GM21576 (cell line): ENCODE data around the gene GPRC5D.

ENCODE experiments used
- ATAC-seq: cut with Tn5 transposase; IDR thresholded peaks from one replicate; pipeline ENCODE4 v1.9.1; 2021; ENCODE audit warnings: mild to moderate bottlenecking, moderate library complexity; ENCODE audit not compliant: unreplicated experiment

GPRC5D gene

GRCh38 chr12:12938541-12938940 is 13.4 kb downstream of the GPRC5D start:
- ATAC-seq: no peak

DNA sequence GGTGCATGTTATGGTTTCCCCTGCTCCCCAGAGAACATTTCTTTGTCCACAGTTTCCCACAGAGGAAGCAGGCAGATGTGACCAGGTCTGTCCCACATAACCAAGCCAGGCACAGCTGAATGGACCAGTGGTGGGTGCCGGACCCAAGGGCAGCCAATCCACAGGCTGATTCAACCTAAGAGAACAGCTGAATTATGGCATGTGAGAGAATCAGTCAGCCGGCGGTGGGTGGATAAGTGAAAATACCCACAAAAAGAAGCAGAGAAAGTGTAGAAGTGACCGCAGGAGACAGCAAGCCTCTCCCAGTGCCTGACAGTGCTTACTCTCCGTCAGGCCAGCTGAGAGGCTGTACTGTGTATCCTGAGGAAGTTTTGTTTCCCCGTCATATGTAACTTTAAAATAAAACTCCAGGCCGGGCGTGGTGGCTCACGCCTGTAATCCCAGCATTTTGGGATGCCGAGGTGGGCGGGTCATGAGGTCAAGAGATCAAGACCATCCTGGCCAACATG is 14.9 kb downstream of the GPRC5D start:
- ATAC-seq: no peak

DNA sequence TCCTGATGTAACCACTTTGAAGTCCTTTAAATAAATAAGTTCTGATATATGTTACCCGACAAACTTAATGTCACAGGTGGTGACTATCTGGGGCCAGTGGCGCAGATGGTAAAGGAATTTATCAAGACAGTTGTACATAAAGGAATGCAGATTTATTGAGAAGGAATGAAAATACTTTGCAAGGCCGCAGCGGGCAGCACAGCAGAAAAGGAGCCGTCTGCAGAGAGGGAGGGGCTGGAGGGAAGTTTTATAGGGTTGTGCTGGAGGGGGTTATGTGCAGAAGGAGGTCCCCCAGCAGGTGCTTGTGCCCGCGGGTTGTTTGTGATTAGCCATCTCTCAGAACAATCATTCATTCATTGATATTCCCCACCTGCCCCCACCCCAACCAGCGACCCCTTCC is 17.4 kb downstream of the GPRC5D start:
- no peak for ATAC-seq

- no peak for ATAC-seq
Observed at GRCh38 chr12:12933742-12934141, 18.2 kb downstream of the GPRC5D start.

GRCh38 chr12:12930633-12931219 is 21.2 kb downstream of the GPRC5D start:
- no peak for ATAC-seq

- ATAC-seq: no peak
Observed at GRCh38 chr12:12929696-12930095, 22.3 kb downstream of the GPRC5D start.

DNA sequence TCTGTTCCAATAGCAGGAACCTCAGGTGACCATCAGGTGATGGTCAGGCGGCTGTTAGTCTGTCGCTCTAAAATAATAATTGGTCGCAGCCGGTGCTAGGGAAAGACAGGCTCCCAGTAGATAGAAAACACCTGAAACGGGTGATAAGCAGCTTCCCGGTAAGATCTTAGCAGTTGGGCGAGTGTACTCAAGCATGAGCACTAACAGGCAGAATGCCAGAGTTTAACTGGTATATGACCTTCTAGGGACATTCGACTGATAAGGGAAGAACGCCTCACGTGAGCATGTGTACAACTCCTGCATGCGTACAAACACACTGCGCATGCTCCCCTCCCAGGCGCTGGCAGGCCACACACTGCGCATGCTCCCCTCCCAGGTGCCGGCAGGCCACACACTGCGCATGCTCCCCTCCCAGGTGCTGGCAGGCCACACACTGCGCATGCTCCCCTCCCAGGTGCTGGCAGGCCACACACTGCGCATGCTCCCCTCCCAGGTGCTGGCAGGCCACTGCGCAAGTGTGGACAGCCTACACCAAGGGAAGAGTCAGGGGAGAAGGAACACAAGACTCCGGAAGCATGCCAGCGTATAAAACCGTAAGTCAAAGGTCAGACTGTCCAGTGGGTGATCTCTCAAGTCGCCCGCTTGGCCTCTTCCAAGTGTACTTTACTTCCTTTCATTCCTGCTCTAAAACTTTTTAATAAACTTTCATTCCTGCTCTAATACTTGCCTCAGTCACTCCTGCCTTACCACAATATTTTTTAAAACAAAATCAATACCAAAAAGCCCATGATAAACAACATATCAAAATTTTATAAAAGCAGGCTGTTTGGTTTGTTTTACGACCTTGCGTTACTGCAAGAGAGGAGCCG is 24.5 kb downstream of the GPRC5D start:
- ATAC-seq: no peak

- ATAC-seq: no peak
Observed at GRCh38 chr12:12926571-12927071, 25.3 kb downstream of the GPRC5D start.

DNA sequence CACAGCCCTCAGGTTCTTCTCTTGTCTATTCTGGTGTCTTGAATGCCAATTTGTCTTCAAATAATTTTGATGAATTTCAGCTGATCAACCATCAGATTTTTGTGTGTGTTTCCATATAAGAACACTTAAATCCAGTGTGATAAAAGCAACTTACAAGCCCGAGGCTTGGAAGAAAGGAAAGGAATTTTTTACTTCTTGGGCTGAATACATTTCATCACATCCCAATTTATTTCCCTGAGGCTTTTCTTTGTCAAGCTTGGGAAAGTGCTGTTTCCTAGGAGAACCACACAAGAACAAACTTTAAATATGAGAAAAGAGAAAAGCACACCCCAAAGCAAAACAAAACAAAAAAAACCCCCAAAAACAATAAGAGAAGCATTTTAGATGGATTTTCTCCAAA is 26.6 kb downstream of the GPRC5D start:
- ATAC-seq: no peak

DNA sequence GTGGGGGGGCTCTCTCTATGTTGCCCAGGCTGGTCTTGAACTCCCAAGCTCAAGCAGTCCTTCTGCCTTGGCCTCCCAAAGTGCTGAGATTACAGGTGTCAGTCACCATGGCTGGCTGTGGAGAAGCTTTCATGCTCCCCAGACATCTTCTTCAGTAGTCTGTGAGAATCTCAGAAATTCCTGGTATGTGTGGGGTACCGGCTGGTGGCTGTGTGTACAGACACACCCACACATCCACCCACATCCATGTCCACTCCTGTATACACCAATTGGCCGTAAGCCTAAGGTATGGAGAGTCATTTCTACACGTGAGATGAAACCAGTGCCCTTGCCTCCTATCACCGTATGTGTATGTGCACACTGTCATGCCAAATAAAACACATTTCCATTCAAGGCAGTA is 27.8 kb downstream of the GPRC5D start:
- ATAC-seq: no peak

DNA sequence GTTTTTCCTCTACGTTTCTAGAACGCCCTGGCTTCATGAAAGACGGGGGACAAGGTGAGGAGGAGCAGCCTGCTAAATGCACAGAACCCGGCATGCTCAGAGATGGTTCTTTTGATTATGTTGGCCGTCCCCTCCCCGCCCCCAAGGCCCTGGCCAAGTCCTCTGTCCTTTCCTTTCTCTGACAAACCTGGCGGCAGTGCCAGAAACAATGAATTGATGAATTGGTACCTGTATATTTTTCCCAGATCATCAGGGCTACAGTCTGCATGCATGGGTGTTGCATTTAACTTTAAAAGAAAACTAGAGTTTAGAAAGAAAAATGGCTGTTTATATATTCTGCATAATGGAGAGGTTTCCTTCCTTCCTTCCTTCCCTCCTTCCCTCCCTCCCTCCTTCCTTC is 29.0 kb downstream of the GPRC5D start:
- ATAC-seq: no peak

- no peak for ATAC-seq
Observed at GRCh38 chr12:12922191-12922616, 29.8 kb downstream of the GPRC5D start.

DNA sequence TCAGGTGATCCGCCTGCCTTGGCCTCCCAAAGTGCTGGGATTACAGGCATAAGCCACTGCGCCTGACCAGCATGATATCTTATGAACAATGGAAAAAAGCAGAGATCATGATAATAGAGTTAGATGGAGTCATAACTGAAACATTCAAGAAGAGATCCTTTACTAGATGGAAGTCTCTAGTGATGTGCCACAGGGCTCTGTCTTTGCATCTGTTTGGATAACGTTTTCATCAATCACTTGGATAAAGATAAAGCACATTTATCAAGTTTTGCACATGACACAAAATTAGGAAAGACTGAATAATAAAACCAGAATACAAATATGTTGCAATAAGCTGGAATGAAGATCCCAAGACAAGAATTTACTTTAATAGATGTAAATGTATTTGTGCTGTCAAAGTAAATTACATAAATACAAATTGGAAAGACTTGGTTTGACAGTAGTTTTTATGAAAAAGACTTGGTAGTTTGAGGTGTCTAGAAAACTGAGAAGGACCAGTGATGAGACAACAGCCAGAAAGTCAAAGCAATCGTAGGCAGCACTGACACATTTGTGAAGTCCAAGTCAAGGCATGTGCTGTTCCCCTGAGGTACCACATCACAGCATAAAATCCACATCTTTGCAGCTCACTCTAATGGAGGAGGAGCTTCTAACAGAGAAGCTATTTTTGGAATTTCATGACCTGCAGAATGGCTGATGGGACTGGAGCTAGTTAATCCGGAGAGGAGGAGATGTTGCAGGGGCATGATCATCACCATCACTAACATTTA is 32.1 kb downstream of the GPRC5D start:
- ATAC-seq: no peak

- no peak for ATAC-seq
Observed at GRCh38 chr12:12918781-12919389, 33.1 kb downstream of the GPRC5D start.

GRCh38 chr12:12917517-12917916 is 34.5 kb downstream of the GPRC5D start:
- ATAC-seq: no peak

- peak; percentile 91 for ATAC-seq
Observed at GRCh38 chr12:12916135-12916944, 35.6 kb downstream of the GPRC5D start.

- no peak for ATAC-seq
Observed at GRCh38 chr12:12915656-12916055, 36.3 kb downstream of the GPRC5D start.

- ATAC-seq: no peak
Observed at GRCh38 chr12:12912711-12913110, 39.3 kb downstream of the GPRC5D start.

- ATAC-seq: no peak
Observed at GRCh38 chr12:12909995-12910420, 42.0 kb downstream of the GPRC5D start.
